AG08395 (cell line): ENCODE measurements around the gene NOL9.
"Not testable (repeated sequence)": the region's sequence is repeated elsewhere in the genome, so short reads cannot be mapped to it uniquely, and the experiment has no call there.

Experiments
- DNase-seq: peaks from one replicate; pipeline ENCODE4 v3.0.0; 2012; ENCODE audit warnings: mixed read lengths, low spot score

Gene NOL9

GRCh38 chr1:6503884-6504602 is 50.3 kb downstream of the NOL9 start:
- no peak for DNase-seq

- no peak for DNase-seq
Observed at GRCh38 chr1:6502000-6502891, 52.1 kb downstream of the NOL9 start.

GRCh38 chr1:6501279-6501813 is 53.0 kb downstream of the NOL9 start:
- no peak for DNase-seq

GRCh38 chr1:6500544-6501278 is 53.6 kb downstream of the NOL9 start:
- DNase-seq = no peak

- no peak for DNase-seq
Observed at GRCh38 chr1:6499296-6499695, 55.0 kb downstream of the NOL9 start.

GRCh38 chr1:6498576-6499111 is 55.7 kb downstream of the NOL9 start:
- DNase-seq = no peak

GRCh38 chr1:6497867-6498575 is 56.3 kb downstream of the NOL9 start:
- no peak for DNase-seq

GRCh38 chr1:6497215-6497866 is 57.0 kb downstream of the NOL9 start:
- peak; percentile 73 for DNase-seq

GRCh38 chr1:6496890-6497214 is 57.5 kb downstream of the NOL9 start:
- DNase-seq = no peak

- no peak for DNase-seq
Observed at GRCh38 chr1:6496365-6496721, 58.0 kb downstream of the NOL9 start.

GRCh38 chr1:6495540-6496364 is 58.6 kb downstream of the NOL9 start:
- no peak for DNase-seq

GRCh38 chr1:6495041-6495441 is 59.3 kb downstream of the NOL9 start:
- DNase-seq = no peak

- no peak for DNase-seq
Observed at GRCh38 chr1:6494627-6495026, 59.7 kb downstream of the NOL9 start.

- not testable (repeated sequence) for DNase-seq
Observed at GRCh38 chr1:6493834-6494223, 60.5 kb downstream of the NOL9 start.

GRCh38 chr1:6491966-6492365 is 62.3 kb downstream of the NOL9 start:
- no peak for DNase-seq

- DNase-seq = peak; percentile 69
Observed at GRCh38 chr1:6491480-6491962, 62.8 kb downstream of the NOL9 start, which contains the start of gene PLEKHG5. Gene PLEKHG5, minus strand, starts transcription at chr1:6491667. Its CDS starts 14,096 bp downstream, at chr1:6477571.

GRCh38 chr1:6491081-6491449 is 63.2 kb downstream of the NOL9 start:
- DNase-seq = no peak

GRCh38 chr1:6490181-6491080 is 63.9 kb downstream of the NOL9 start:
- DNase-seq = peak; percentile 73

- peak; percentile 92 for DNase-seq
Observed at GRCh38 chr1:6489799-6490180, 64.5 kb downstream of the NOL9 start.
